HepG2 (cell line): Measurements from ENCODE around the gene AMHR2. TPM values are rescaled to one million over a fixed set of nuclear protein-coding genes. Genes with fewer than 3 reads are reported as not detected.

Source experiments
- ATAC-seq: fragments of 200-7000 bp; cut with Tn5 transposase; 3 replicates; pipeline ENCODE4 v1.9.1; 2020; ENCODE audit warnings: mild to moderate bottlenecking, moderate library complexity
- BruUV-seq: library from RNA; stranded (reverse); fragments of 400-500 nt; replicated peaks from 2 replicates; lab custom pipeline; 2021; lab: Mats Ljungman, UMichigan
- CTCF ChIA-PET: fragments of 300-600 bp; formaldehyde crosslinking; extraction: SDS; loops from one replicate; lab custom pipeline; 2021; ENCODE audit warnings: low total read pairs, inconsistent platforms, low intra/inter-chr PET ratio; lab: Yijun Ruan, JAX
- POLR2A ChIA-PET: fragments of 350-600 bp; sonication (Branson Sonifier 250); formaldehyde crosslinking; loops from one replicate; lab custom pipeline; 2020; ENCODE audit warnings: antibody characterized with exemption, inconsistent platforms; lab: Yijun Ruan, JAX
- DNase-seq: peaks from one replicate; pipeline ENCODE4 v3.0.0-alpha.2; 2015; ENCODE audit warnings: low spot score
- FAIRE-seq: peaks from 3 replicates; lab custom pipeline; 2011; peaks lifted over from hg19 to GRCh38; lab: Jason Lieb, UNC
- H2AFZ ChIP-seq: one replicate; pipeline ENCODE4 v1.6.1; 2011; ENCODE audit warnings: low read length, inconsistent platforms
- H3K27ac ChIP-seq: fragments of 300-600 bp; 3 replicates; pipeline ENCODE4 v1.8.0; 2011; ENCODE audit warnings: mixed run types, mild to moderate bottlenecking, mixed read lengths, low read length, inconsistent platforms; ENCODE audit not compliant: insufficient read depth; ENCODE audit errors: extremely low read length
- H3K27me3 ChIP-seq, 2 experiments: fragments of 200-600 bp in 1 of 2; 2 replicates in 1 of 2; 3 replicates in 1 of 2; pipeline versions ENCODE4 v1.6.0 to v1.8.0; 2011; ENCODE audit warnings: low read length in 2 of 2, mild to moderate bottlenecking in 2 of 2, moderate library complexity in 2 of 2, inconsistent platforms in 1 of 2; ENCODE audit not compliant: insufficient read depth in 2 of 2, control insufficient read depth in 1 of 2
- H3K36me3 ChIP-seq, 2 experiments: fragments of 200-600 bp in 1 of 2; replicated peaks in 1 of 2; 2 replicates in 1 of 2; 3 replicates in 1 of 2; pipeline versions ENCODE4 v1.5.1 to v1.8.0; 2011; ENCODE audit warnings: low read length in 2 of 2, inconsistent platforms in 1 of 2; ENCODE audit not compliant: insufficient read depth in 2 of 2, control insufficient read depth in 1 of 2
- H3K4me1 ChIP-seq: 2 replicates; pipeline ENCODE4 v1.5.1; 2012; ENCODE audit warnings: low read length, inconsistent platforms; ENCODE audit not compliant: insufficient read depth
- H3K4me2 ChIP-seq: 2 replicates; pipeline ENCODE4 v1.6.0; 2011; ENCODE audit warnings: low read depth, low read length, inconsistent platforms
- H3K4me3 ChIP-seq, 3 experiments: fragments of 200-600 bp in 1 of 3; sonication (generic), shearing (Covaris generic) in 1 of 3; replicated peaks in 1 of 3; 2 replicates each; pipeline ENCODE4 v1.5.1; 2011 to 2016; ENCODE audit warnings: low read length in 3 of 3, inconsistent platforms in 2 of 3, low read depth in 2 of 3, mild to moderate bottlenecking in 2 of 3, control low read depth in 1 of 3, mixed read lengths in 1 of 3; ENCODE audit not compliant: insufficient read depth in 1 of 3
- H3K79me2 ChIP-seq: one replicate; pipeline ENCODE4 v1.6.1; 2011; ENCODE audit warnings: low read length, inconsistent platforms; ENCODE audit not compliant: insufficient read depth
- H3K9ac ChIP-seq: 2 replicates; pipeline ENCODE4 v1.6.0; 2011; ENCODE audit warnings: mild to moderate bottlenecking, low read depth, low read length, inconsistent platforms; ENCODE audit not compliant: insufficient read depth
- H3K9me3 ChIP-seq: 2 replicates; pipeline ENCODE4 v1.5.1; 2012; ENCODE audit warnings: mild to moderate bottlenecking, low read length
- H4K20me1 ChIP-seq: 2 replicates; pipeline ENCODE4 v1.6.0; 2011; ENCODE audit warnings: inconsistent platforms, mild to moderate bottlenecking, low read length, moderate library complexity; ENCODE audit not compliant: insufficient read depth
- ESRRA ChIP-seq: sonication (generic); formaldehyde crosslinking; IDR thresholded peaks from 2 replicates; pipeline ENCODE4 v1.5.1; 2020; ENCODE audit warnings: mild to moderate bottlenecking, low read depth, missing genetic modification reagents
- ETV6 ChIP-seq: sonication (generic); formaldehyde crosslinking; conservative IDR thresholded peaks from 2 replicates; pipeline ENCODE4 v1.4.0; 2020; ENCODE audit warnings: missing genetic modification reagents
- FUBP1 ChIP-seq: sonication (generic); formaldehyde crosslinking; IDR thresholded peaks from 2 replicates; pipeline ENCODE4 v1.5.1; 2020; ENCODE audit warnings: missing genetic modification reagents, mild to moderate bottlenecking, borderline replicate concordance
- GPN1 ChIP-seq: sonication (generic); formaldehyde crosslinking; IDR thresholded peaks from 2 replicates; pipeline ENCODE4 v1.5.1; 2020; ENCODE audit warnings: missing genetic modification reagents, borderline replicate concordance
- HCFC1 ChIP-seq: fragments of 150-350 bp; IDR thresholded peaks from 2 replicates; pipeline ENCODE4 v1.6.1; 2014; ENCODE audit warnings: low read depth, low read length
- MEF2D ChIP-seq: sonication (generic); formaldehyde crosslinking; IDR thresholded peaks from 2 replicates; pipeline ENCODE4 v1.5.1; 2020; ENCODE audit warnings: mild to moderate bottlenecking, missing genetic modification reagents
- NR2F6 ChIP-seq, 2 experiments: IDR thresholded peaks; 2 replicates each; pipeline ENCODE4 v1.6.1; 2016; ENCODE audit warnings: antibody characterized with exemption in 1 of 2, mild to moderate bottlenecking in 1 of 2
- SMAD1 ChIP-seq: sonication (generic); formaldehyde crosslinking; IDR thresholded peaks from 2 replicates; pipeline ENCODE4 v1.4.0; 2020; ENCODE audit warnings: missing genetic modification reagents, low read depth, mild to moderate bottlenecking, borderline replicate concordance
- STAT6 ChIP-seq: sonication (generic); formaldehyde crosslinking; IDR thresholded peaks from 2 replicates; pipeline ENCODE4 v1.4.0; 2020; ENCODE audit warnings: missing genetic modification reagents, mild to moderate bottlenecking, borderline replicate concordance
- ZNF205 ChIP-seq: IDR thresholded peaks from 2 replicates; pipeline ENCODE4 v1.6.1; 2018; ENCODE audit warnings: missing biosample characterization, missing genetic modification reagents
- ZNF24 ChIP-seq: fragments of 450-650 bp; IDR thresholded peaks from 2 replicates; pipeline ENCODE4 v1.6.1; 2017; ENCODE audit warnings: antibody characterized with exemption, mild to moderate bottlenecking
- ZNF350 ChIP-seq: sonication (generic); formaldehyde crosslinking; IDR thresholded peaks from 2 replicates; pipeline ENCODE4 v1.4.0; 2020; ENCODE audit warnings: mild to moderate bottlenecking, low read depth, missing genetic modification reagents, borderline replicate concordance
- ZNF672 ChIP-seq: sonication (generic); formaldehyde crosslinking; IDR thresholded peaks from 2 replicates; pipeline ENCODE4 v1.8.1; 2022; ENCODE audit warnings: missing genetic modification reagents
- ZNF674 ChIP-seq: sonication (generic); formaldehyde crosslinking; IDR thresholded peaks from 2 replicates; pipeline ENCODE4 v1.5.0; 2020; ENCODE audit warnings: low read depth, mild to moderate bottlenecking, missing genetic modification reagents
- WGBS: methylation state at CpG from one replicate; pipeline ENCODE4 v1.1.6; 2017; ENCODE audit warnings: low lambda C conversion rate; 5-methylcytosine and 5-hydroxymethylcytosine counted together
- in situ Hi-C: cut with HindIII; loops from 2 replicates; pipeline ENCODE4 v1.10.0; 2017; ENCODE audit warnings: low pct_unique_long_range_greater_than_20kb; ENCODE audit not compliant: extremely low pct_ligation_motif_present
- intact Hi-C: fragments of 100-400 bp; cut with micrococcal nuclease; formaldehyde crosslinking; loops from one replicate; pipeline ENCODE4 v1.10.0; 2022; ENCODE audit not compliant: unreplicated experiment
- polyA plus RNA-seq, 8 experiments: library from polyadenylated mRNA; depleted of rRNA in 3 of 8; stranded (reverse) in 7 of 8; unstranded in 1 of 8; fragments of >200 nt; fragmentation: Illumina TruSeq in 4 of 8; extraction: Trizol in 4 of 8; gene quantifications; 2 replicates each; pipeline versions ENCODE4 v1.2.1 to v1.2.3, GENCODE V29; 2011 to 2016; ENCODE audit warnings: low read depth in 4 of 8, missing spikeins in 1 of 8, mixed read lengths in 1 of 8; ENCODE audit not compliant: insufficient read depth in 1 of 8
- total RNA-seq, 5 experiments: library from RNA; depleted of rRNA; stranded (reverse); fragments of >200 nt; fragmentation: Illumina TruSeq; extraction: Trizol; gene quantifications; 2 replicates each; pipeline ENCODE4 v1.2.3, GENCODE V29; 2016; ENCODE audit warnings: low read depth in 1 of 5

AMHR2 gene
- total and polyA plus RNA-seq, 2 of the 13 experiments (the other 11 are each of a cell fraction or from before 2014, with no cell fraction given) = 0.24 to 0.58 TPM

GRCh38 chr12:53428741-53429140 lies 5.1 kb downstream of the AMHR2 start:
- no TSS peak for BruUV-seq
- H3K9ac ChIP-seq = no peak overlapping the region
- H3K79me2 ChIP-seq = no peaks in the 10 kb centered on the region
- intact Hi-C loops = no loop called here
- ChIA-PET CTCF (no interaction called here), POLR2A (interaction anchor here (1.6 to 2.0 kb wide), 2 partner anchors 11 to 49 kb away, joined by 5 to 16 read pairs; partner anchors contain the start of gene PRR13)
- no peak for ATAC-seq
- 50% methylated on average over 7 of the region's 7 CpGs for WGBS
- no peak overlapping the region for H3K27ac ChIP-seq
- H4K20me1 ChIP-seq = no peaks in the 10 kb centered on the region
- no peak for DNase-seq
- in situ Hi-C loops = no loop called here
- FAIRE-seq = no peak
- H2AFZ ChIP-seq = no peak overlapping the region
- H3K4me2 ChIP-seq = no peak overlapping the region
- H3K4me1 ChIP-seq = peaks cover 46% of the 10 kb centered on the region
- no peaks in the 10 kb centered on the region for H3K36me3 ChIP-seq
- no peak overlapping the region for H3K4me3 ChIP-seq
- 0 out of 5 replicates have a peak, but pooled peaks cover 0 to 4% of the 10 kb centered on the region in 2 experiments for H3K27me3 ChIP-seq
- no peaks in the 10 kb centered on the region for H3K9me3 ChIP-seq
- TF ChIP-seq ZNF24 (no peak), HCFC1 (no peak), SMAD1 (no peak), STAT6 (no peak), NR2F6 (IDR thresholded peaks at IDR 0.05) (no peak), NR2F6 (CRISPR knock-in tag; IDR thresholded peaks at IDR 0.05) (no peak), ZNF672 (CRISPR knock-in tag) (no peak), GPN1 (CRISPR knock-in tag) (no peak), ZNF674 (CRISPR knock-in tag) (no peak), ZNF205 (CRISPR knock-in tag) (no peak), ZNF350 (CRISPR knock-in tag) (no peak), ETV6 (no peak), FUBP1 (CRISPR knock-in tag) (no peak), ESRRA (no peak), MEF2D (CRISPR knock-in tag) (no peak)
